Effector memory CD8-positive, alpha-beta T cell (primary cell): ENCODE measurements around the gene CT45A9.
"Not testable (repeated sequence)": the region's sequence is repeated elsewhere in the genome, so short reads cannot be mapped to it uniquely, and the experiment has no call there.

Source experiments
- ATAC-seq: fragments of 150-1000 bp; cut with Tn5 transposase; replicated peaks from 2 replicates; pipeline ENCODE4 v1.10.0; 2021; ENCODE audit warnings: mild to moderate bottlenecking, moderate library complexity
- DNase-seq, 3 experiments: peaks; one replicate each; pipeline ENCODE4 v3.0.0; 2021
- H3K27ac Mint-ChIP-seq, 2 donors: one replicate each; pipeline ENCODE4 v1.8.0; 2022; ENCODE audit warnings: mild to moderate bottlenecking in 2 of 2, mixed read lengths in 2 of 2, moderate library complexity in 2 of 2
- H3K27me3 Mint-ChIP-seq, 2 donors: one replicate each; pipeline ENCODE4 v1.8.0; 2022; ENCODE audit warnings: mixed read lengths in 2 of 2
- H3K36me3 Mint-ChIP-seq: one replicate; pipeline ENCODE4 v1.8.0; 2022; ENCODE audit warnings: mild to moderate bottlenecking, moderate library complexity, mixed read lengths; ENCODE audit not compliant: insufficient read depth
- H3K4me1 Mint-ChIP-seq, 2 donors: one replicate each; pipeline ENCODE4 v1.8.0; 2022; ENCODE audit warnings: low read depth in 2 of 2, mixed read lengths in 2 of 2
- H3K4me3 Mint-ChIP-seq, 2 donors: one replicate each; pipeline ENCODE4 v1.8.0; 2022; ENCODE audit warnings: mild to moderate bottlenecking in 2 of 2, mixed read lengths in 2 of 2, moderate library complexity in 2 of 2
- H3K9me3 Mint-ChIP-seq, 2 donors: one replicate each; pipeline ENCODE4 v1.8.0; 2022; ENCODE audit warnings: mixed read lengths in 2 of 2
- total RNA-seq, 9 experiments: gene quantifications; one replicate each; lab custom pipeline; 2026; lab: John Stamatoyannopoulos, UW

The CT45A9 gene
- total RNA-seq = 0 reads per million in 9 experiments

- not testable (repeated sequence) for H3K9me3 Mint-ChIP-seq, H3K27me3 Mint-ChIP-seq, ATAC-seq, H3K36me3 Mint-ChIP-seq, DNase-seq, H3K4me3 Mint-ChIP-seq, H3K4me1 Mint-ChIP-seq, H3K27ac Mint-ChIP-seq
Observed at GRCh38 chrX:135871712-135872111, at the start of gene CT45A9. Gene CT45A9 (minus strand): TSS chrX:135871812. CDS start chrX:135868061, 3,751 bp downstream.

GRCh38 chrX:135920516-135920915 is 48.9 kb upstream of the CT45A9 start:
- H3K36me3 Mint-ChIP-seq, ATAC-seq, H3K9me3 Mint-ChIP-seq, H3K4me3 Mint-ChIP-seq, H3K4me1 Mint-ChIP-seq, H3K27ac Mint-ChIP-seq, DNase-seq: not testable (repeated sequence)
- peaks cover 7 to 13% of the 10 kb centered on the region in 2 donors for H3K27me3 Mint-ChIP-seq

GRCh38 chrX:135914404-135914803 is 42.8 kb upstream of the CT45A9 start:
- H3K4me3 Mint-ChIP-seq = no peak overlapping the region
- H3K4me1 Mint-ChIP-seq = no peaks in the 10 kb centered on the region
- no peaks in the 10 kb centered on the region for H3K36me3 Mint-ChIP-seq
- DNase-seq = no peak
- no peaks in the 10 kb centered on the region for H3K9me3 Mint-ChIP-seq
- peaks cover 0 to 7% of the 10 kb centered on the region in 2 donors for H3K27me3 Mint-ChIP-seq
- ATAC-seq = no peak
- H3K27ac Mint-ChIP-seq = no peak overlapping the region

GRCh38 chrX:135910251-135910650 is 38.6 kb upstream of the CT45A9 start:
- no peak overlapping the region for H3K27ac Mint-ChIP-seq
- H3K4me3 Mint-ChIP-seq = no peak overlapping the region
- H3K9me3 Mint-ChIP-seq = no peaks in the 10 kb centered on the region
- ATAC-seq (no peak), DNase-seq (no peak)
- peaks cover 0 to 9% of the 10 kb centered on the region in 2 donors for H3K27me3 Mint-ChIP-seq
- H3K36me3 Mint-ChIP-seq = no peaks in the 10 kb centered on the region
- no peaks in the 10 kb centered on the region for H3K4me1 Mint-ChIP-seq

- H3K9me3 Mint-ChIP-seq = no peaks in the 10 kb centered on the region
- H3K27me3 Mint-ChIP-seq = peaks cover 0 to 8% of the 10 kb centered on the region in 2 donors
- H3K36me3 Mint-ChIP-seq = no peaks in the 10 kb centered on the region
- no peak within 1 kb of the TSS for H3K4me3 Mint-ChIP-seq
- no peak within 1 kb of the TSS for H3K27ac Mint-ChIP-seq
- ATAC-seq = no peak
- H3K4me1 Mint-ChIP-seq = no peaks in the 10 kb centered on the region
- no peak for DNase-seq
Observed at GRCh38 chrX:135893294-135893817, 21.7 kb upstream of the CT45A9 start, which contains the start of the genes CT45A10 and SAGE1. Gene CT45A10 (minus strand): TSS chrX:135893444. CDS start chrX:135885344, 8,100 bp downstream. Gene SAGE1 (plus strand): TSS chrX:135893716. CDS start chrX:135896243, 2,527 bp downstream.

GRCh38 chrX:135892781-135893180 is 21.2 kb upstream of the CT45A9 start:
- DNase-seq (no peak), ATAC-seq (no peak)
- no peaks in the 10 kb centered on the region for H3K36me3 Mint-ChIP-seq
- H3K27ac Mint-ChIP-seq = no peak overlapping the region
- no peak overlapping the region for H3K4me3 Mint-ChIP-seq
- H3K4me1 Mint-ChIP-seq = no peaks in the 10 kb centered on the region
- peaks cover 0 to 8% of the 10 kb centered on the region in 2 donors for H3K27me3 Mint-ChIP-seq
- no peaks in the 10 kb centered on the region for H3K9me3 Mint-ChIP-seq

- no peaks in the 10 kb centered on the region for H3K36me3 Mint-ChIP-seq
- no peaks in the 10 kb centered on the region for H3K4me1 Mint-ChIP-seq
- no peak overlapping the region for H3K27ac Mint-ChIP-seq
- no peak overlapping the region for H3K4me3 Mint-ChIP-seq
- DNase-seq (no peak), ATAC-seq (no peak)
- peaks cover 0 to 8% of the 10 kb centered on the region in 2 donors for H3K27me3 Mint-ChIP-seq
- no peaks in the 10 kb centered on the region for H3K9me3 Mint-ChIP-seq
Observed at GRCh38 chrX:135890087-135890585, 18.5 kb upstream of the CT45A9 start.

- not testable (repeated sequence) for H3K4me1 Mint-ChIP-seq, DNase-seq, ATAC-seq, H3K27me3 Mint-ChIP-seq, H3K4me3 Mint-ChIP-seq, H3K27ac Mint-ChIP-seq, H3K9me3 Mint-ChIP-seq, H3K36me3 Mint-ChIP-seq
Observed at GRCh38 chrX:135888976-135889375, 17.4 kb upstream of the CT45A9 start.

- DNase-seq, H3K27me3 Mint-ChIP-seq, H3K9me3 Mint-ChIP-seq, H3K4me1 Mint-ChIP-seq, H3K27ac Mint-ChIP-seq, ATAC-seq, H3K4me3 Mint-ChIP-seq, H3K36me3 Mint-ChIP-seq: not testable (repeated sequence)
Observed at GRCh38 chrX:135888230-135888629, 16.6 kb upstream of the CT45A9 start.

GRCh38 chrX:135882741-135883140 is 11.1 kb upstream of the CT45A9 start:
- not testable (repeated sequence) for H3K9me3 Mint-ChIP-seq, ATAC-seq, H3K4me1 Mint-ChIP-seq, H3K4me3 Mint-ChIP-seq, H3K36me3 Mint-ChIP-seq, H3K27me3 Mint-ChIP-seq, DNase-seq, H3K27ac Mint-ChIP-seq

GRCh38 chrX:135854438-135854837 is 17.2 kb downstream of the CT45A9 start, which contains the start of gene CT45A8:
Gene CT45A8 (minus strand): TSS chrX:135854538. CDS start chrX:135850783, 3,755 bp downstream.
- H3K4me1 Mint-ChIP-seq, DNase-seq, H3K27me3 Mint-ChIP-seq, H3K36me3 Mint-ChIP-seq, H3K9me3 Mint-ChIP-seq, ATAC-seq, H3K27ac Mint-ChIP-seq, H3K4me3 Mint-ChIP-seq: not testable (repeated sequence)

GRCh38 chrX:135837180-135837579 is 34.4 kb downstream of the CT45A9 start, which contains the start of gene CT45A7:
Gene CT45A7 (minus strand): TSS chrX:135837280. CDS start chrX:135833533, 3,747 bp downstream.
- not testable (repeated sequence) for ATAC-seq, H3K27ac Mint-ChIP-seq, H3K36me3 Mint-ChIP-seq, H3K4me1 Mint-ChIP-seq, H3K4me3 Mint-ChIP-seq, DNase-seq, H3K27me3 Mint-ChIP-seq, H3K9me3 Mint-ChIP-seq

GRCh38 chrX:135819912-135820311 is 51.7 kb downstream of the CT45A9 start, which contains the start of gene CT45A2:
Gene CT45A2 (minus strand): TSS chrX:135820012. CDS start chrX:135816265, 3,747 bp downstream.
- H3K27ac Mint-ChIP-seq, DNase-seq, H3K4me3 Mint-ChIP-seq, H3K4me1 Mint-ChIP-seq, ATAC-seq, H3K27me3 Mint-ChIP-seq, H3K9me3 Mint-ChIP-seq, H3K36me3 Mint-ChIP-seq: not testable (repeated sequence)
